ENCODE data around the gene RNF5. TPM values are rescaled to one million over a fixed set of nuclear protein-coding genes. Genes with fewer than 3 reads are reported as not detected.

Gene RNF5
- total RNA-seq, 1 experiment from 2014 or later, result 114 TPM

DNA sequence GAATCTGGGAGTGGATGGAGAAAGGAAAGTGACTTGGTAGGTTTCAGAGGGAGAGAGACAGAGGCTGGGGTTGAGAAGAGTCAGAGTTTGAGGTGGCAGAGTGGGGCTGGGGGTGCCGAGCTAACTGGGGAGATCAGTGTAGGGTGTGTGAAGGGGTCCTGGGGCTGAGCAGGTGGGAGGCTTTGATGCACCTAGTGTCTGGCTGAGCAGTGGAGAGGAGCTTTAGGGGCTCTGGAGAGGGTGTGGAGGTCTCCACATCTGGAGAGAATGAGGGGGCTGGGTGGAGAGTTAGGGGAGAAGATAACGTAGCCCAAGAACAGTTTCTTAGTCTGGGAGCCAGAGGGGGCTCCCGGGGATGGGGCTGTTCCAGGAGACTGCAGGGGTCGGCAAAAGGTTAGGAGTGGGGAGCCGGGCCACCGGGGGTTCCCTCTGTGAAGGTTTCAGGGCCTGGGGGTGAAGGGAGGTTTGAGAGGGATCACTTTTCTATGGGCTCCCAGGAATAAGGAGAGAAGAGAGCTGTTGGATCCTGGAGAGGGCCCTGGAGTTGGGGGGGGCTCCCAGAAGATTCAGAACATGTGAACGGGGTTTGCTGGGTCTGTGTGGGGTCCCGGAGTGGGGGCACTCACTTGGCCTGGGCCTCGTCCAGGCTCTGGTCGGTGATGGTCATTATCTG, 11.0 kb downstream of the RNF5 start:
- no peaks in the 10 kb centered on the region for H3K9me3 Mint-ChIP-seq
- TF ChIP-seq OVOL2 (CRISPR knock-in tag; IDR thresholded peaks at IDR 0.05; ENCODE audit: borderline replicate concordance), result no peak
- TF ChIP-seq AR (CRISPR knock-in tag; IDR thresholded peaks at IDR 0.05), result no peak
- TF ChIP-seq, protein P1, sequence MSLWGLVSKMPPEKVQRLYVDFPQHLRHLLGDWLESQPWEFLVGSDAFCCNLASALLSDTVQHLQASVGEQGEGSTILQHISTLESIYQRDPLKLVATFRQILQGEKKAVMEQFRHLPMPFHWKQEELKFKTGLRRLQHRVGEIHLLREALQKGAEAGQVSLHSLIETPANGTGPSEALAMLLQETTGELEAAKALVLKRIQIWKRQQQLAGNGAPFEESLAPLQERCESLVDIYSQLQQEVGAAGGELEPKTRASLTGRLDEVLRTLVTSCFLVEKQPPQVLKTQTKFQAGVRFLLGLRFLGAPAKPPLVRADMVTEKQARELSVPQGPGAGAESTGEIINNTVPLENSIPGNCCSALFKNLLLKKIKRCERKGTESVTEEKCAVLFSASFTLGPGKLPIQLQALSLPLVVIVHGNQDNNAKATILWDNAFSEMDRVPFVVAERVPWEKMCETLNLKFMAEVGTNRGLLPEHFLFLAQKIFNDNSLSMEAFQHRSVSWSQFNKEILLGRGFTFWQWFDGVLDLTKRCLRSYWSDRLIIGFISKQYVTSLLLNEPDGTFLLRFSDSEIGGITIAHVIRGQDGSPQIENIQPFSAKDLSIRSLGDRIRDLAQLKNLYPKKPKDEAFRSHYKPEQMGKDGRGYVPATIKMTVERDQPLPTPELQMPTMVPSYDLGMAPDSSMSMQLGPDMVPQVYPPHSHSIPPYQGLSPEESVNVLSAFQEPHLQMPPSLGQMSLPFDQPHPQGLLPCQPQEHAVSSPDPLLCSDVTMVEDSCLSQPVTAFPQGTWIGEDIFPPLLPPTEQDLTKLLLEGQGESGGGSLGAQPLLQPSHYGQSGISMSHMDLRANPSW (CRISPR knock-in tag; conservative IDR thresholded peaks at IDR 0.05; ENCODE audit: low read depth), result no peak
- TF ChIP-seq ZNF219 (CRISPR knock-in tag; IDR thresholded peaks at IDR 0.05; ENCODE audit: borderline replicate concordance), result no peak
- no peak for TF ChIP-seq SP1 (CRISPR knock-in tag; conservative IDR thresholded peaks at IDR 0.05)
- peak overlapping the region; percentile 85 for H3K4me3 Mint-ChIP-seq
- ChIA-PET CTCF (interaction anchor here (1.1 to 1.2 kb wide), 2 partner anchors 10 to 12 kb away, joined by 3 to 4 read pairs; partner anchors contain the start of gene RNF5), POLR2A (no interaction called here)
- ATAC-seq, result no peak
- no peaks in the 10 kb centered on the region for H3K27me3 Mint-ChIP-seq (ENCODE audit: low read depth)
- DNase-seq (ENCODE audit: low spot score), result no peak
- H3K36me3 Mint-ChIP-seq, result peaks cover 22% of the 10 kb centered on the region
- peaks cover 54% of the 10 kb centered on the region for H3K4me1 Mint-ChIP-seq
- peak overlapping the region; percentile 88 for H3K27ac Mint-ChIP-seq

- TF ChIP-seq NFYB (CRISPR knock-in tag; conservative IDR thresholded peaks at IDR 0.05; ENCODE audit: low read depth) (no peak), ELF4 (CRISPR knock-in tag; IDR thresholded peaks at IDR 0.05; ENCODE audit: low read depth) (no peak)
- Mint-ChIP-seq H3K4me3 (peak overlapping the region; percentile 85), H3K4me1 (peaks cover 58% of the 10 kb centered on the region), H3K27ac (no peak overlapping the region), H3K27me3 (ENCODE audit: low read depth) (no peaks in the 10 kb centered on the region), H3K9me3 (no peaks in the 10 kb centered on the region), H3K36me3 (peaks cover 22% of the 10 kb centered on the region)
- POLR2A ChIA-PET, result interaction anchor here (1.2 kb wide), 1 partner anchor 62 kb away, joined by 3 read pairs; the partner anchor contains the start of gene ATF6B
- no peak for DNase-seq (ENCODE audit: low spot score)
- no peak for ATAC-seq
- CTCF ChIA-PET, result interaction anchor here (1.8 kb wide), 1 partner anchor 37 kb away, joined by 11 read pairs; the partner anchor contains the start of gene PRRT1
Measured at GRCh38 chr6:32189742-32190053, 11.5 kb downstream of the RNF5 start.

DNA sequence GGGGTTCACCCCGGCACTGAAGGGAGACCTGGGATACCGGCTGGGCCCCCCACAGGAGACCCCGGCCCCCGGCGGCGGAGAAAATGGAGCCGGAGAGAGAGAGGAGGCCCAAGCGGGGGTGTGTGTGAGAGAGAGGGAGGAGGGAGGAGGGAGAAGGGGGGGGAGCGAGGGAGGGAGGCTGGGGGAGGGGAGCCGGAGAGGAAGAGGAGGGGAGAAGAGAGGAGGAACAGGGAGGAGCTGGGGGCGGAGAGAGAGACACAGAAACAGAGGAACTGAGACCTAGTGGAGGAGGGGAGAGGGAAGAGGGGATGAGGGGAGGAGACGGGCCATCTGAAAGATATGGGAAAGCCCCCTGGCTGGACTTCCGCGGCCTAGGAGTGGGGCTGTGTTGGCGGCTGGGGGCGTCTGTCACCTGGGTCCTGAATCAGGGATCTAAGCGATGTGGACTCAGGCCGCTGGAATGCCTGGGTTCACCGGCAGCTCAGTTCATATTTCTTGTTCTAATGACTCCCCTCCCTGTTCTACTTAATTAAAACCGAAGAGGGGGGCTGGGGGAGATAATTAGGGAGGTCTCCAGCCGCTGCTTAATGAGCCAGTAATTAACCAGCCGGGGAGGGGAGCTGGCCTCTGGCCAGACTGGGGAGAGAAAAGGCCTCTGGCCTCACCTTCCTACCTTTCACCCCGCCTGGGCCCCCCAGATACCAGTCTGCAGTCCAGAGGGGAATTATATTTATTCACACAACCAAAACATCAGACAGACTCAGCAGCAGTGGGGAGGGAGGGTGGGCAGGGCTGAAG, 12.0 kb downstream of the RNF5 start, which contains the start of gene PBX2:
Gene PBX2 (minus strand): TSS at position 149 of the 798 bp plus-strand sequence. CDS start 287 bp downstream, outside the sequence.
- DNase-seq (ENCODE audit: low spot score) (peak; percentile 68), ATAC-seq (peak; percentile 64)
- Mint-ChIP-seq H3K27ac (peak within 1 kb of the TSS; percentile 88), H3K4me1 (peaks cover 64% of the 10 kb centered on the region), H3K27me3 (ENCODE audit: low read depth) (no peaks in the 10 kb centered on the region), H3K9me3 (no peaks in the 10 kb centered on the region), H3K36me3 (peaks cover 22% of the 10 kb centered on the region), H3K4me3 (peak within 1 kb of the TSS; percentile 85)
- TF ChIP-seq PRDM15 (CRISPR knock-in tag; IDR thresholded peaks at IDR 0.05) (peak; percentile 95), SP1 (CRISPR knock-in tag; conservative IDR thresholded peaks at IDR 0.05) (peak; percentile 57), FOXJ3 (CRISPR knock-in tag; IDR thresholded peaks at IDR 0.05; ENCODE audit: borderline replicate concordance) (no peak), ZNF263 (CRISPR knock-in tag; IDR thresholded peaks at IDR 0.05; ENCODE audit: low read depth) (peak; percentile 96), ZNF121 (CRISPR knock-in tag; IDR thresholded peaks at IDR 0.05) (no peak), NFE2L1 (CRISPR knock-in tag; IDR thresholded peaks at IDR 0.05) (0 out of 2 replicates have a peak, but pooled peaks have one; percentile 31)
- TF ChIP-seq, protein P2, sequence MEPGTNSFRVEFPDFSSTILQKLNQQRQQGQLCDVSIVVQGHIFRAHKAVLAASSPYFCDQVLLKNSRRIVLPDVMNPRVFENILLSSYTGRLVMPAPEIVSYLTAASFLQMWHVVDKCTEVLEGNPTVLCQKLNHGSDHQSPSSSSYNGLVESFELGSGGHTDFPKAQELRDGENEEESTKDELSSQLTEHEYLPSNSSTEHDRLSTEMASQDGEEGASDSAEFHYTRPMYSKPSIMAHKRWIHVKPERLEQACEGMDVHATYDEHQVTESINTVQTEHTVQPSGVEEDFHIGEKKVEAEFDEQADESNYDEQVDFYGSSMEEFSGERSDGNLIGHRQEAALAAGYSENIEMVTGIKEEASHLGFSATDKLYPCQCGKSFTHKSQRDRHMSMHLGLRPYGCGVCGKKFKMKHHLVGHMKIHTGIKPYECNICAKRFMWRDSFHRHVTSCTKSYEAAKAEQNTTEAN (CRISPR knock-in tag; IDR thresholded peaks at IDR 0.05), result no peak
- ChIA-PET POLR2A (interaction anchor here (0.5 to 1.2 kb wide), 3 partner anchors 13 to 567 kb away, joined by 3 read pairs; partner anchors contain the start of gene ATF6B), CTCF (interaction anchor here (0.6 to 1.9 kb wide), 6 partner anchors 8 to 764 kb away, joined by 3 to 11 read pairs (median 4); partner anchors contain the start of gene PRRT1)
